Bone marrow (tissue), 2 donors: ENCODE measurements around the gene CALD1.
"Not testable (repeated sequence)": the region's sequence is repeated elsewhere in the genome, so short reads cannot be mapped to it uniquely, and the experiment has no call there.

ENCODE experiments used
- DNase-seq, 2 donors: peaks; one replicate each; lab custom pipeline; 2025; lab: John Stamatoyannopoulos, UW

Gene CALD1

GRCh38 chr7:134954197-134955082 lies 175.0 kb downstream of the CALD1 start:
- no peak for DNase-seq

GRCh38 chr7:134957005-134957404 lies 177.6 kb downstream of the CALD1 start:
- DNase-seq = no peak

GRCh38 chr7:134959810-134960209 lies 180.4 kb downstream of the CALD1 start:
- no peak for DNase-seq

GRCh38 chr7:134962270-134962780 lies 182.9 kb downstream of the CALD1 start:
- DNase-seq = no peak

- no peak for DNase-seq
Observed at GRCh38 chr7:134963036-134963435, 183.6 kb downstream of the CALD1 start.

GRCh38 chr7:134966691-134967090 lies 187.3 kb downstream of the CALD1 start:
- DNase-seq = no peak

GRCh38 chr7:134968110-134968509 lies 188.7 kb downstream of the CALD1 start:
- DNase-seq = no peak

GRCh38 chr7:134981645-134982044 lies 202.2 kb downstream of the CALD1 start:
- not testable (repeated sequence) for DNase-seq

GRCh38 chr7:134985894-134986362 lies 206.5 kb downstream of the CALD1 start:
- no peak for DNase-seq

GRCh38 chr7:134986363-134987251 lies 207.2 kb downstream of the CALD1 start, which contains the start of gene AGBL3:
TSS of gene AGBL3 (plus strand) at chr7:134986508. CDS start at chr7:134987934, 1,426 bp downstream.
- DNase-seq = peak; percentile 75 to 85

GRCh38 chr7:134988161-134988560 lies 208.7 kb downstream of the CALD1 start:
- no peak for DNase-seq

GRCh38 chr7:134991469-134992339 lies 212.3 kb downstream of the CALD1 start:
- no peak for DNase-seq

- DNase-seq = no peak
Observed at GRCh38 chr7:134992626-134993179, 213.3 kb downstream of the CALD1 start.

GRCh38 chr7:134993877-134994456 lies 214.5 kb downstream of the CALD1 start:
- DNase-seq = no peak

- no peak for DNase-seq
Observed at GRCh38 chr7:134995239-134996096, 216.0 kb downstream of the CALD1 start.

- DNase-seq = no peak
Observed at GRCh38 chr7:134996097-134996550, 216.7 kb downstream of the CALD1 start.

- DNase-seq = no peak
Observed at GRCh38 chr7:134997214-134997885, 217.9 kb downstream of the CALD1 start.

GRCh38 chr7:134999136-134999535 lies 219.7 kb downstream of the CALD1 start:
- DNase-seq = no peak
